Testis (tissue), 3 donors: ENCODE measurements around the gene PJA2. TPM values are rescaled to one million over a fixed set of nuclear protein-coding genes. Genes with fewer than 3 reads are reported as not detected.
"Not testable (repeated sequence)": the region's sequence is repeated elsewhere in the genome, so short reads cannot be mapped to it uniquely, and the experiment has no call there.

Source experiments
- DNase-seq: peaks from one replicate; pipeline ENCODE4 v3.0.0-alpha.2; 2019
- H3K27ac ChIP-seq, 2 donors: fragments of 200-600 bp; sonication (generic); one replicate each; pipeline ENCODE4 v1.5.1; 2019
- H3K27me3 ChIP-seq: fragments of 200-600 bp; sonication (generic); one replicate; pipeline ENCODE4 v1.5.1; 2019
- H3K36me3 ChIP-seq: fragments of 200-600 bp; sonication (generic); one replicate; pipeline ENCODE4 v1.5.1; 2017; ENCODE audit warnings: low read depth; ENCODE audit errors: missing control alignments
- H3K4me1 ChIP-seq: fragments of 200-600 bp; sonication (generic); one replicate; pipeline ENCODE4 v1.5.1; 2019
- H3K4me3 ChIP-seq, 2 donors: fragments of 200-600 bp; sonication (generic); one replicate each; pipeline ENCODE4 v1.5.1; 2017 to 2019
- H3K9me3 ChIP-seq: fragments of 200-600 bp; sonication (generic); one replicate; pipeline ENCODE4 v1.5.1; 2017
- POLR2A ChIP-seq: fragments of 450-650 bp; IDR thresholded peaks from one replicate; pipeline ENCODE4 v1.6.1; 2017; ENCODE audit warnings: antibody characterized with exemption, mild to moderate bottlenecking, moderate library complexity
- WGBS, 2 donors: methylation state at CpG; one replicate each; pipeline ENCODE4 v1.1.5; 2018; 5-methylcytosine and 5-hydroxymethylcytosine counted together
- intact Hi-C: fragments of 100-400 bp; cut with DNase I; formaldehyde crosslinking; loops from one replicate; pipeline ENCODE4 v1.15.1; 2023; ENCODE audit warnings: low total_unique reads
- polyA plus RNA-seq: library from polyadenylated mRNA; stranded (reverse); fragments of 350-450 nt; fragmentation: Illumina TruSeq; extraction: RNeasy Lipid Tissue Mini Kit (QIAGEN cat#74804); gene quantifications from one replicate; pipeline ENCODE4 v1.2.3, GENCODE V29; 2014; ENCODE audit warnings: low read depth, low replicate concordance; ENCODE audit not compliant: insufficient read depth
- total RNA-seq, 2 donors: library from RNA; depleted of rRNA; stranded (reverse); fragments of >200 nt; gene quantifications; one replicate each; pipeline ENCODE4 v1.2.3, GENCODE V29; 2016
- TF ChIP-seq, protein P1 (sequence below), 3 experiments: fragments of 450-650 bp in 2 of 3; fragments of 200-600 bp in 1 of 3; sonication (generic) in 1 of 3; IDR thresholded peaks; one replicate each; pipeline ENCODE4 v1.5.1; 2016 to 2019; ENCODE audit warnings: antibody characterized with exemption in 3 of 3, mild to moderate bottlenecking in 2 of 3, moderate library complexity in 1 of 3

Gene PJA2
- total and polyA plus RNA-seq, 3 donors from 2014 or later: 77.3 to 112 (median 105) TPM

DNA sequence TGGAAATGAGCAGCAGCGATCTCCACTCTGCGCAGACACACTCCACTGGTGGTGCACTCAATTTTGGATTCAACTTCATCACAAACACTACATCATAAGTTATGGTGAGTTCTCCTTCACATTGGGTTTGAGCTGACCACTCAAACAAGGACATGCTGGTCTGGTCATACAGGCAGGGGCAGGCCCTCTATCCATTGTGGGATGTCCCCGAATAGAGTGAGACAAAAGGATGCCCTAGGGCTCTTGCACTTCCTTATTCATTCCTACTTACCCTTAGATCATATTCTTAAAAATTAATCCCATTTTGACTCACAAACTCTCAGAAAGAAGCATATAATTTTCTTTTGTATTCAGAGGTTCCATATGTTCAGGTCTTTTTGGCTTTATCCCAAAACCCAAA is 16.3 kb upstream of the PJA2 start:
- Histone ChIP-seq H3K27ac (no peak overlapping the region), H3K27me3 (no peaks in the 10 kb centered on the region), H3K9me3 (no peaks in the 10 kb centered on the region), H3K4me1 (no peaks in the 10 kb centered on the region), H3K4me3 (no peak overlapping the region), H3K36me3 (no peaks in the 10 kb centered on the region)
- 90 to 97% methylated on average over 3 of the region's 3 CpGs for WGBS, 2 donors
- TF ChIP-seq, protein P1, sequence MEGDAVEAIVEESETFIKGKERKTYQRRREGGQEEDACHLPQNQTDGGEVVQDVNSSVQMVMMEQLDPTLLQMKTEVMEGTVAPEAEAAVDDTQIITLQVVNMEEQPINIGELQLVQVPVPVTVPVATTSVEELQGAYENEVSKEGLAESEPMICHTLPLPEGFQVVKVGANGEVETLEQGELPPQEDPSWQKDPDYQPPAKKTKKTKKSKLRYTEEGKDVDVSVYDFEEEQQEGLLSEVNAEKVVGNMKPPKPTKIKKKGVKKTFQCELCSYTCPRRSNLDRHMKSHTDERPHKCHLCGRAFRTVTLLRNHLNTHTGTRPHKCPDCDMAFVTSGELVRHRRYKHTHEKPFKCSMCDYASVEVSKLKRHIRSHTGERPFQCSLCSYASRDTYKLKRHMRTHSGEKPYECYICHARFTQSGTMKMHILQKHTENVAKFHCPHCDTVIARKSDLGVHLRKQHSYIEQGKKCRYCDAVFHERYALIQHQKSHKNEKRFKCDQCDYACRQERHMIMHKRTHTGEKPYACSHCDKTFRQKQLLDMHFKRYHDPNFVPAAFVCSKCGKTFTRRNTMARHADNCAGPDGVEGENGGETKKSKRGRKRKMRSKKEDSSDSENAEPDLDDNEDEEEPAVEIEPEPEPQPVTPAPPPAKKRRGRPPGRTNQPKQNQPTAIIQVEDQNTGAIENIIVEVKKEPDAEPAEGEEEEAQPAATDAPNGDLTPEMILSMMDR (IDR thresholded peaks at IDR 0.05): no peak
- TF ChIP-seq POLR2A: no peak
- DNase-seq: no peak
- intact Hi-C loops: no loop called here

DNA sequence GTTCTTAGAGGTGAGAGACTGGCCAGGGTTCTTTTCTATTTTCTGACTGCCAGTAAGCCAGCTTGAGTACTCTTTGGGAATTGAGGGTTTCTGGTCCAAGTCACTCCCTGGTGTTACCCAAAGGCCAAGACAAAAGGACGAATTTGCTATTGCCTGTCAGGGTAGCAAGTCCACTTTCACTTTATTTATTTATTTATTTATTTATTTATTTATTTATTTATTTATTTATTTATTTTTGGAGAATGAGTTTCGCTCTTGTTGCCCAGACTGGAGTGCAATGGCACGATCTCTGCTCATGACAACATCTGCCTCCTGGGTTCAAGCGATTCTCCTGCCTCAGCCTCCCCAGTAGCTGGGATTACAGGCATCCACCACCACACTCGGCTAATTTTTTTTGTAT is 15.7 kb upstream of the PJA2 start:
- H3K27me3 ChIP-seq, H3K27ac ChIP-seq, H3K9me3 ChIP-seq, H3K36me3 ChIP-seq, DNase-seq, H3K4me1 ChIP-seq, intact Hi-C loops, H3K4me3 ChIP-seq: not testable (repeated sequence)
- WGBS, 2 donors: 90 to 95% methylated on average over 5 of the region's 5 CpGs

DNA sequence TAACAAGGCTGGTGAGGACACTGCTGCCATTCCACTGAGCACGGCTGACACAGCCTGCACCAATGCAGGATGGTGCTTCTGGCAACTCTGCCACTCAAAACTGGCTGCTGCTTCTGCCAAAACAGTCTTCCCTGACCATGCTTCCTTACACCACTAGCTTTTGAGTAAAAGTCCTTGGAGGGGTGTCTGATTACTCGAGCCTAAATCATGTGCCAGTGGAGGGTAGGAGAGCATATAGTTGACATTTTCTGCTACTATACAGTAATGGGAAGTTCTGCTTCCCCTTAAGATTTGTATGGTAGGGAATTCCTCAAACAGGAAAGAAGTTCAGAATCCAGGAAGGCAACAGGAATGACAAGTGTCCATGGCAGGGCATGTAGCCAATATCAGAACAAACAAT is 12.2 kb upstream of the PJA2 start:
- intact Hi-C loops: no loop called here

DNA sequence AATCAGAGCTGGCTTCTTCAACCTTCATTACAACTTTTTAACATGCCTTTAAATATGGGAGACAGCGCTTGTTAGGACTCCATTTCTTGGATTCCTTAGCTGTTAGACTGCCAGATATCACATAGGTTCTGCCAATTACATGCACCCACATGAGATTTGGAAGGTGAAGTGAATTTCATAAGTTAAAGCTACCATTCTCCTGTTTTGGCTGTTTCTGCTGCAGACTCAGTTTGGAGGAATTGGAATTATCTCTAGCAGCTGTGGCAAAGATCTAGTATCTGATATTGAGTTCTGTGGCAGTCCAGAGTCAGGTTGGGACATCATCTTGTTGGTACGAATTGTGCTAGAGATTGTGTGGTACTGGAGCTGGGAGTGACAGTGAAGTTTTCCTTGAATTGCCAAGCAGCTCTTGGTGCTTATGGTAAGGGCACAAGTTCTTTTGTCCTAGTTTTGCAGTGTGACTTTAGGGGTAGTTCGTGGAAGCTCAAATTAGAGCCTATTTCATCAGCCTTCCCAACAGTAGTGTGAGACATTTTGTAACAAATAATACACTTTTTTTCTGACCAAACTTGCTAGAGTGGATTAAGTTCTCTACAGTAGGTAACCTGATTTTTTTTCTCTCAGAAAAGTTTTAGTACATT is 9.1 kb upstream of the PJA2 start:
- H3K4me1 ChIP-seq: no peaks in the 10 kb centered on the region
- H3K4me3 ChIP-seq: no peak overlapping the region
- TF ChIP-seq, protein P1 (IDR thresholded peaks at IDR 0.05): no peak
- TF ChIP-seq POLR2A: no peak
- WGBS, 2 donors: 60 to 81% methylated on average over 3 of the region's 3 CpGs
- no peaks in the 10 kb centered on the region for H3K36me3 ChIP-seq
- H3K9me3 ChIP-seq: no peaks in the 10 kb centered on the region
- H3K27me3 ChIP-seq: no peaks in the 10 kb centered on the region
- intact Hi-C loops: no loop called here
- no peak for DNase-seq
- no peak overlapping the region for H3K27ac ChIP-seq

More for the DNA sequence above, 12.2 kb upstream of the PJA2 start:
- no peak for DNase-seq
- TF ChIP-seq, protein P1 (IDR thresholded peaks at IDR 0.05): no peak
- no peak for TF ChIP-seq POLR2A
- no peaks in the 10 kb centered on the region for H3K9me3 ChIP-seq
- H3K4me3 ChIP-seq: no peak overlapping the region
- H3K27me3 ChIP-seq: no peaks in the 10 kb centered on the region
- WGBS, 2 donors: 69 to 80% methylated on average over 2 of the region's 2 CpGs
- no peak overlapping the region for H3K27ac ChIP-seq
- no peaks in the 10 kb centered on the region for H3K36me3 ChIP-seq
- H3K4me1 ChIP-seq: no peaks in the 10 kb centered on the region

DNA sequence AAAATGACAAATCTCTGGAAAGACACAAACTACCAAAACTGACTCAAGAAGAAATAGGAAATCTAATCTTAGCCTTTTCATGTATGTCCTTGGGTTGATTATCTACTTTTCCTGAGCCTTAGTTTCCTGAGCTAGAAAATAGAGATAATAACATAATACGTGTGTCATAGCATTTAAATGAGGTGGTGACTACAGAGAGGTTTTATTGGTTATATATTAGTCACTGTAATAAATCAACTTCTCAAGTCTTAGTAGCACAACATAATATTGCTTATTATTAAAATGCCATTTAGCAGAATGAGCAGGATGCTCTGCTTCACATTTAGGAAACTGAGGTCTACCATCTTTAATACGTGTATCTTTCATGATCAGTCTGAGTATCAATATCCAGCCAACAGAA is 7.1 kb upstream of the PJA2 start:
- Histone ChIP-seq H3K36me3 (no peaks in the 10 kb centered on the region), H3K9me3 (no peaks in the 10 kb centered on the region), H3K4me1 (no peaks in the 10 kb centered on the region), H3K27me3 (no peaks in the 10 kb centered on the region), H3K4me3 (no peak overlapping the region), H3K27ac (no peak overlapping the region)
- intact Hi-C loops: no loop called here
- DNase-seq: no peak
- WGBS, 2 donors: 81 to 87% methylated on average over 2 of the region's 2 CpGs
- TF ChIP-seq, protein P1 (IDR thresholded peaks at IDR 0.05): no peak
- no peak for TF ChIP-seq POLR2A

DNA sequence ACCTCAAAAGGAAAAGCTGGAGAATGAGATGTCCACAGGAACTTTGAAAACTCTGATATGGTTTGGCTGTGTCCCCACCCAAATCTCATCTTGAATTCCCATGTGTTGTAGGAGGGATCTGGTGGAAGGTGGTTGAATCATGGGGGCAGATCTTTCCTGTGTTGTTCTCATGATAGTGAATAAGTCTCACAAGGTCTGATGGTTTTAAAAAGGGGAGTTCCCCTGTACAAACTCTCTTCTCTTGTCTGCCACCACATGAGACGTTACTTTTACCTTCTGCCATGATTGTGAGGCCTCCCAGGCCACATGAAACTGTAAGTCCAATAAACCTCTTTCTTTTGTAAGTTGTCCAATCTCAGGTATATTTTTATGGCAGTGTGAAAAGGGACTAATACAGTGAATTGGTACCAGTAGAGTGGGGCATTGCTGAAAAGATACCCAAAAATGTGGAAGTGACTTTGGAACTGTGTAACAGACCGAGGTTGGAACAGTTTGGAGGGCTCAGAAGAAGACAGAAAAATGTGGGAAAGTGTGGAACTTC is 4.2 kb upstream of the PJA2 start:
- H3K4me3 ChIP-seq, H3K4me1 ChIP-seq, H3K36me3 ChIP-seq, H3K9me3 ChIP-seq, intact Hi-C loops, H3K27ac ChIP-seq, DNase-seq, H3K27me3 ChIP-seq: not testable (repeated sequence)
- WGBS, 2 donors: 94 to 95% methylated on average over 2 of the region's 2 CpGs
